Measurements from ENCODE around the gene GAD2.
A peak's percentile ranks its signal among the peaks of the same experiment; 100 is the strongest.

GAD2 gene

GRCh38 chr10:26213157-26213800, 3.3 kb upstream of the GAD2 start:
- Histone ChIP-seq H3K4me3 (ENCODE audit: low read length in 2 of 2) (no peak overlapping the region), H3K27ac (replicated peaks; ENCODE audit: low read length) (no peak overlapping the region), H2AK5ac (ENCODE audit: low read depth, low read length) (no peak overlapping the region), H3K14ac (ENCODE audit: low read length) (no peak overlapping the region), H2BK120ac (ENCODE audit: low read depth, low read length) (no peak overlapping the region), H2BK12ac (ENCODE audit: low read length) (no peak overlapping the region), H3K23ac (ENCODE audit: low read depth, low read length, poor library complexity) (no peak overlapping the region), H3K4me1 (ENCODE audit: control insufficient read depth in 2 of 2, insufficient read depth in 1 of 2, low read depth in 1 of 2, low read length in 2 of 2) (peaks cover 10 to 22% of the 10 kb centered on the region in 2 donors), H3K4ac (ENCODE audit: low read length) (no peak overlapping the region), H3K79me1 (ENCODE audit: low read depth, low read length) (no peaks in the 10 kb centered on the region), H2AFZ (ENCODE audit: low read length) (no peak overlapping the region), H3K18ac (ENCODE audit: low read length) (peak overlapping the region; percentile 30), H2BK15ac (ENCODE audit: low read length) (no peak overlapping the region), H2BK5ac (ENCODE audit: low read length) (no peak overlapping the region), H3K9me3 (replicated peaks in 1 of 2; ENCODE audit: control insufficient read depth in 2 of 2, insufficient read depth in 1 of 2, low read depth in 1 of 2, low read length in 2 of 2) (peaks cover 0 to 3% of the 10 kb centered on the region in 2 donors), H3K27me3 (ENCODE audit: control insufficient read depth in 3 of 3, insufficient read depth in 3 of 3, low read depth in 1 of 3, low read length in 3 of 3) (peaks cover 39 to 86% (median 81%) of the 10 kb centered on the region in 3 experiments), H3K9ac (ENCODE audit: low read depth, low read length, poor library complexity) (no peak overlapping the region), H4K91ac (ENCODE audit: low read depth, low read length, poor library complexity) (no peak overlapping the region), H4K8ac (ENCODE audit: low read depth, low read length) (no peak overlapping the region), H3K36me3 (replicated peaks in 1 of 2; ENCODE audit: control insufficient read depth in 2 of 2, insufficient read depth in 2 of 2, low read length in 2 of 2) (no peaks in the 10 kb centered on the region), H3K4me2 (ENCODE audit: insufficient read depth, low read length, poor library complexity, severe bottlenecking) (no peak overlapping the region)
- DNase-seq (ENCODE audit: low spot score): no peak
- no CpG with 5 or more reads among the region's 11 CpGs for WGBS, 2 donors (ENCODE audit: extremely low coverage in 2 of 2, insufficient read length in 2 of 2, insufficient replicate concordance in 1 of 2)

- Histone ChIP-seq H2BK5ac (ENCODE audit: low read length) (no peak overlapping the region), H3K4me1 (ENCODE audit: control insufficient read depth in 2 of 2, insufficient read depth in 1 of 2, low read depth in 1 of 2, low read length in 2 of 2) (peaks cover 10 to 24% of the 10 kb centered on the region in 2 donors), H2BK15ac (ENCODE audit: low read length) (no peak overlapping the region), H2AK5ac (ENCODE audit: low read depth, low read length) (no peak overlapping the region), H3K23ac (ENCODE audit: low read depth, low read length, poor library complexity) (no peak overlapping the region), H3K27me3 (ENCODE audit: control insufficient read depth in 3 of 3, insufficient read depth in 3 of 3, low read depth in 1 of 3, low read length in 3 of 3) (peaks cover 39 to 93% (median 87%) of the 10 kb centered on the region in 3 experiments), H3K9me3 (replicated peaks in 1 of 2; ENCODE audit: control insufficient read depth in 2 of 2, insufficient read depth in 1 of 2, low read depth in 1 of 2, low read length in 2 of 2) (peaks cover 0 to 3% of the 10 kb centered on the region in 2 donors), H3K36me3 (replicated peaks in 1 of 2; ENCODE audit: control insufficient read depth in 2 of 2, insufficient read depth in 2 of 2, low read length in 2 of 2) (no peaks in the 10 kb centered on the region), H3K9ac (ENCODE audit: low read depth, low read length, poor library complexity) (no peak overlapping the region), H3K4me2 (ENCODE audit: insufficient read depth, low read length, poor library complexity, severe bottlenecking) (no peak overlapping the region), H3K27ac (replicated peaks; ENCODE audit: low read length) (no peak overlapping the region), H3K14ac (ENCODE audit: low read length) (no peak overlapping the region), H3K18ac (ENCODE audit: low read length) (no peak overlapping the region), H3K79me1 (ENCODE audit: low read depth, low read length) (no peaks in the 10 kb centered on the region), H3K4ac (ENCODE audit: low read length) (no peak overlapping the region), H3K4me3 (ENCODE audit: low read length in 2 of 2) (no peak overlapping the region), H4K8ac (ENCODE audit: low read depth, low read length) (no peak overlapping the region), H2BK12ac (ENCODE audit: low read length) (no peak overlapping the region), H2BK120ac (ENCODE audit: low read depth, low read length) (no peak overlapping the region), H4K91ac (ENCODE audit: low read depth, low read length, poor library complexity) (no peak overlapping the region), H2AFZ (ENCODE audit: low read length) (no peak overlapping the region)
- peak; percentile 45 for DNase-seq (ENCODE audit: low spot score)
- no CpG with 5 or more reads among the region's 7 CpGs for WGBS, 2 donors (ENCODE audit: extremely low coverage in 2 of 2, insufficient read length in 2 of 2, insufficient replicate concordance in 1 of 2)
Observed at GRCh38 chr10:26214004-26214403, 2.6 kb upstream of the GAD2 start.

GRCh38 chr10:26214551-26215395, 1.8 kb upstream of the GAD2 start:
- H3K23ac ChIP-seq (ENCODE audit: low read depth, low read length, poor library complexity): no peak overlapping the region
- H3K9me3 ChIP-seq (replicated peaks in 1 of 2; ENCODE audit: control insufficient read depth in 2 of 2, insufficient read depth in 1 of 2, low read depth in 1 of 2, low read length in 2 of 2): peaks cover 0 to 3% of the 10 kb centered on the region in 2 donors
- no peak overlapping the region for H4K8ac ChIP-seq (ENCODE audit: low read depth, low read length)
- H2BK120ac ChIP-seq (ENCODE audit: low read depth, low read length): no peak overlapping the region
- no peak overlapping the region for H2BK12ac ChIP-seq (ENCODE audit: low read length)
- no peak overlapping the region for H4K91ac ChIP-seq (ENCODE audit: low read depth, low read length, poor library complexity)
- no peak for DNase-seq (ENCODE audit: low spot score)
- H3K27me3 ChIP-seq (ENCODE audit: control insufficient read depth in 3 of 3, insufficient read depth in 3 of 3, low read depth in 1 of 3, low read length in 3 of 3): peaks cover 39 to 97% (median 91%) of the 10 kb centered on the region in 3 experiments
- H2AFZ ChIP-seq (ENCODE audit: low read length): peak overlapping the region; percentile 47
- no peaks in the 10 kb centered on the region for H3K79me1 ChIP-seq (ENCODE audit: low read depth, low read length)
- no peak overlapping the region for H3K4ac ChIP-seq (ENCODE audit: low read length)
- peak overlapping the region; percentile 58 for H3K18ac ChIP-seq (ENCODE audit: low read length)
- H2BK5ac ChIP-seq (ENCODE audit: low read length): no peak overlapping the region
- no peak overlapping the region for H3K27ac ChIP-seq (replicated peaks; ENCODE audit: low read length)
- H3K4me3 ChIP-seq (ENCODE audit: low read length in 2 of 2): no peak overlapping the region
- H3K4me1 ChIP-seq (ENCODE audit: control insufficient read depth in 2 of 2, insufficient read depth in 1 of 2, low read depth in 1 of 2, low read length in 2 of 2): peaks cover 10 to 24% of the 10 kb centered on the region in 2 donors
- H3K9ac ChIP-seq (ENCODE audit: low read depth, low read length, poor library complexity): no peak overlapping the region
- H3K14ac ChIP-seq (ENCODE audit: low read length): no peak overlapping the region
- no peak overlapping the region for H2BK15ac ChIP-seq (ENCODE audit: low read length)
- peak overlapping the region; percentile 24 for H2AK5ac ChIP-seq (ENCODE audit: low read depth, low read length)
- no CpG with 5 or more reads among the region's 34 CpGs for WGBS, 2 donors (ENCODE audit: extremely low coverage in 2 of 2, insufficient read length in 2 of 2, insufficient replicate concordance in 1 of 2)
- H3K4me2 ChIP-seq (ENCODE audit: insufficient read depth, low read length, poor library complexity, severe bottlenecking): peak overlapping the region; percentile 63
- H3K36me3 ChIP-seq (replicated peaks in 1 of 2; ENCODE audit: control insufficient read depth in 2 of 2, insufficient read depth in 2 of 2, low read length in 2 of 2): no peaks in the 10 kb centered on the region

GRCh38 chr10:26215396-26215934, 1.1 kb upstream of the GAD2 start:
- peaks cover 39 to 100% (median 90%) of the 10 kb centered on the region in 3 experiments for H3K27me3 ChIP-seq (ENCODE audit: control insufficient read depth in 3 of 3, insufficient read depth in 3 of 3, low read depth in 1 of 3, low read length in 3 of 3)
- peak overlapping the region; percentile 66 for H2AK5ac ChIP-seq (ENCODE audit: low read depth, low read length)
- H2BK120ac ChIP-seq (ENCODE audit: low read depth, low read length): no peak overlapping the region
- no peaks in the 10 kb centered on the region for H3K36me3 ChIP-seq (replicated peaks in 1 of 2; ENCODE audit: control insufficient read depth in 2 of 2, insufficient read depth in 2 of 2, low read length in 2 of 2)
- no peak overlapping the region for H3K14ac ChIP-seq (ENCODE audit: low read length)
- no peak overlapping the region for H4K8ac ChIP-seq (ENCODE audit: low read depth, low read length)
- no peak overlapping the region for H3K9ac ChIP-seq (ENCODE audit: low read depth, low read length, poor library complexity)
- no peak overlapping the region for H3K4ac ChIP-seq (ENCODE audit: low read length)
- peaks cover 0 to 3% of the 10 kb centered on the region in 2 donors for H3K9me3 ChIP-seq (replicated peaks in 1 of 2; ENCODE audit: control insufficient read depth in 2 of 2, insufficient read depth in 1 of 2, low read depth in 1 of 2, low read length in 2 of 2)
- H2AFZ ChIP-seq (ENCODE audit: low read length): peak overlapping the region; percentile 72
- no peak overlapping the region for H2BK5ac ChIP-seq (ENCODE audit: low read length)
- H3K23ac ChIP-seq (ENCODE audit: low read depth, low read length, poor library complexity): peak overlapping the region; percentile 61
- no peak overlapping the region for H4K91ac ChIP-seq (ENCODE audit: low read depth, low read length, poor library complexity)
- no peak overlapping the region for H3K27ac ChIP-seq (replicated peaks; ENCODE audit: low read length)
- no peak for DNase-seq (ENCODE audit: low spot score)
- H3K79me1 ChIP-seq (ENCODE audit: low read depth, low read length): no peaks in the 10 kb centered on the region
- H2BK15ac ChIP-seq (ENCODE audit: low read length): no peak overlapping the region
- no peak overlapping the region for H2BK12ac ChIP-seq (ENCODE audit: low read length)
- WGBS, 2 donors (ENCODE audit: extremely low coverage in 2 of 2, insufficient read length in 2 of 2, insufficient replicate concordance in 1 of 2): no CpG with 5 or more reads among the region's 31 CpGs
- H3K4me2 ChIP-seq (ENCODE audit: insufficient read depth, low read length, poor library complexity, severe bottlenecking): peak overlapping the region; percentile 63
- H3K18ac ChIP-seq (ENCODE audit: low read length): peak overlapping the region; percentile 13
- H3K4me3 ChIP-seq (ENCODE audit: low read length in 2 of 2): no peak overlapping the region
- peaks cover 10 to 24% of the 10 kb centered on the region in 2 donors for H3K4me1 ChIP-seq (ENCODE audit: control insufficient read depth in 2 of 2, insufficient read depth in 1 of 2, low read depth in 1 of 2, low read length in 2 of 2)

Data from neuronal stem cell (in vitro differentiated cells).